K562 (cell line): ENCODE results near the gene BIRC3. TPM values are rescaled to one million over a fixed set of nuclear protein-coding genes. Genes with fewer than 3 reads are reported as not detected.

Experiments used
- BRF1 ChIP-seq: IDR thresholded peaks from 3 replicates; pipeline ENCODE4 v1.6.1; 2011; ENCODE audit warnings: borderline replicate concordance, mild to moderate bottlenecking; ENCODE audit not compliant: insufficient read length; ENCODE audit errors: extremely low read depth
- CCAR2 ChIP-seq: fragments of 200-400 bp; formaldehyde crosslinking; IDR thresholded peaks from 2 replicates; pipeline ENCODE4 v1.6.1; 2017; ENCODE audit warnings: mild to moderate bottlenecking, low read depth, low read length
- CREBBP ChIP-seq: IDR thresholded peaks from one replicate; pipeline ENCODE4 v1.6.1; 2012; ENCODE audit warnings: low read depth, mild to moderate bottlenecking, control low read depth, inconsistent platforms, low read length
- CREM ChIP-seq: IDR thresholded peaks from 2 replicates; pipeline ENCODE4 v1.6.1; 2014; ENCODE audit warnings: antibody characterized with exemption, low read depth
- KDM1A ChIP-seq, 2 experiments: fragments of 450-650 bp; IDR thresholded peaks; 2 replicates each; pipeline ENCODE4 v1.6.1; 2016; ENCODE audit warnings: mild to moderate bottlenecking in 2 of 2
- KDM4B ChIP-seq, 2 experiments: fragments of 450-650 bp in 1 of 2; sonication (generic) in 1 of 2; IDR thresholded peaks; 2 replicates each; pipeline ENCODE4 v1.6.1; 2016 to 2017; ENCODE audit warnings: borderline replicate concordance in 2 of 2, antibody characterized with exemption in 1 of 2, low read depth in 1 of 2, mild to moderate bottlenecking in 1 of 2
- MEF2D ChIP-seq: conservative IDR thresholded peaks from 2 replicates; pipeline ENCODE4 v1.6.1; 2016; ENCODE audit warnings: low read depth, missing genetic modification characterization, missing compliant biosample characterization
- MLLT1 ChIP-seq, 2 experiments: fragments of 450-650 bp; IDR thresholded peaks; 2 replicates each; pipeline ENCODE4 v1.6.1; 2016
- MNT ChIP-seq, 2 experiments: fragments of 450-650 bp; conservative IDR thresholded peaks; 2 replicates each; pipeline ENCODE4 v1.6.1; 2017; ENCODE audit warnings: mild to moderate bottlenecking in 2 of 2, moderate library complexity in 2 of 2
- RREB1 ChIP-seq: fragments of 250-450 bp; sonication (Bioruptor Pico); IDR thresholded peaks from 2 replicates; pipeline ENCODE4 v1.4.0; 2020
- SMAD4 ChIP-seq: fragments of 250-450 bp; sonication (Bioruptor Pico); conservative IDR thresholded peaks from 2 replicates; pipeline ENCODE4 v1.8.0; 2021; ENCODE audit warnings: inconsistent platforms, mild to moderate bottlenecking, moderate library complexity
- ZBTB33 ChIP-seq: sonication (generic); formaldehyde crosslinking; IDR thresholded peaks from 2 replicates; pipeline ENCODE4 v1.8.1; 2023; ENCODE audit warnings: mild to moderate bottlenecking, missing genetic modification reagents
- ZNF395 ChIP-seq: fragments of 200-800 bp; sonication (Bioruptor generic); IDR thresholded peaks from 2 replicates; pipeline ENCODE4 v1.6.1; 2017; ENCODE audit warnings: missing genetic modification characterization, missing compliant biosample characterization
- ZNF644 ChIP-seq: fragments of 200-800 bp; sonication (Bioruptor generic); IDR thresholded peaks from 2 replicates; pipeline ENCODE4 v1.6.1; 2016; ENCODE audit warnings: low read depth, missing genetic modification characterization, missing compliant biosample characterization
- polyA plus RNA-seq, 8 experiments: library from polyadenylated mRNA; depleted of rRNA in 4 of 8; stranded (reverse) in 5 of 8; unstranded in 3 of 8; fragments of >200 nt; fragmentation: Nextera tagmentation in 2 of 8; fragmentation: Illumina TruSeq in 1 of 8; extraction: Ambion mirVana in 2 of 8; extraction: Trizol in 1 of 8; gene quantifications; 2 replicates each; pipeline versions ENCODE4 v1.2.1 to v1.2.3, GENCODE V29; 2011 to 2014; ENCODE audit warnings: inconsistent platforms in 1 of 8, missing spikeins in 1 of 8
- total RNA-seq, 7 experiments: library from RNA; depleted of rRNA in 6 of 7; stranded (reverse); fragments of >200 nt in 6 of 7; fragmentation: Illumina TruSeq in 2 of 7; extraction: Trizol in 2 of 7; gene quantifications; 2 replicates each; pipeline versions ENCODE4 v1.2.1 to v1.2.3, GENCODE V29; 2011 to 2021; ENCODE audit warnings: low replicate concordance in 1 of 7

Gene BIRC3
- total and polyA plus RNA-seq, 9 of the 15 experiments (the other 6 are each of a cell fraction or from before 2014, with no cell fraction given), result 0.08 to 0.42 (median 0.18) TPM

- peak; percentile 45 to 73; a peak in 3 of 4 replicates for TF ChIP-seq MNT (conservative IDR thresholded peaks at IDR 0.05)
- peak; percentile 96 for TF ChIP-seq SMAD4 (CRISPR knock-in tag)
- TF ChIP-seq MLLT1 (IDR thresholded peaks at IDR 0.05), result peak; percentile 77 to 82; a peak in 2 of 4 replicates
- TF ChIP-seq RREB1 (CRISPR knock-in tag), result peak; percentile 82; the same call in 1 of the 2 replicates
- TF ChIP-seq KDM4B (IDR thresholded peaks at IDR 0.05; ENCODE audit: borderline replicate concordance in 2 of 2, low read depth in 1 of 2), result no peak
- peak; percentile 50; the same call in 1 of the 2 replicates for TF ChIP-seq CREM
- TF ChIP-seq MEF2D, result peak; percentile 90
- peak; percentile 97 to 98 for TF ChIP-seq KDM1A (IDR thresholded peaks at IDR 0.05)
- no peak for TF ChIP-seq CCAR2
- no peak for TF ChIP-seq BRF1
- TF ChIP-seq ZBTB33, result peak; percentile 55; the same call in 1 of the 2 replicates
- TF ChIP-seq ZNF395 (CRISPR knock-in tag), result peak; percentile 71
- TF ChIP-seq CREBBP, result no peak
- TF ChIP-seq ZNF644 (tag), result peak; percentile 88; the same call in 1 of the 2 replicates
Measured at GRCh38 chr11:102341844-102342318, 24.6 kb downstream of the BIRC3 start (continued).
